Panc1 (cell line): ENCODE measurements around the gene STPG4.

ENCODE experiments used
- POLR2AphosphoS5 ChIP-seq: IDR thresholded peaks from 2 replicates; pipeline ENCODE4 v1.6.1; 2012; ENCODE audit warnings: mild to moderate bottlenecking, low read depth, low read length, moderate library complexity
- TF ChIP-seq, protein P1 (sequence below): fragments of 450-650 bp; IDR thresholded peaks from 2 replicates; pipeline ENCODE4 v1.5.1; 2017; ENCODE audit warnings: mild to moderate bottlenecking
- TF ChIP-seq, protein P2 (sequence below), 2 experiments: IDR thresholded peaks; 2 replicates each; pipeline ENCODE4 v1.6.1; 2011 to 2012; ENCODE audit warnings: low read depth in 2 of 2, control low read depth in 1 of 2, low read length in 1 of 2, mild to moderate bottlenecking in 1 of 2, moderate library complexity in 1 of 2; ENCODE audit not compliant: insufficient read depth in 1 of 2

DNA sequence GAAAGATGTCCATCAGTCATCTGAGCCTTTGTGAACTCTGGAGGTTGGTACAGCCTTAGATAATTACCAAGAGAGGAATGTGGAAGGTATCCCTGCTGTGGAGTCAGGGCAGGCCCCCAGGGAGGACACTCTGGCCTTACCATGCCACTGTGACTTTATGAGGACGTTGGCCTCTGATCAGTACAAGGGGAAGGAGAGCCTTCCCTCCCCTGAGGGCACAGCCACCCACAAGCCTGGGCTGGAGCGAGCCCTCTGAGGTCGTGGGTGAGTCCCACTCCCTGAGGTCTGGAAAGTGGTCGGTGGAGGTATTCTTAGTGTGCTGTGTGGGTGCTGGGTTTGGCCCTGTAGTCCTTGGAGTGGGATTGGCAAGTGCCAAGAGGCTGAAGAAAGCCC, 91.6 kb downstream of the STPG4 start:
- TF ChIP-seq, protein P1, sequence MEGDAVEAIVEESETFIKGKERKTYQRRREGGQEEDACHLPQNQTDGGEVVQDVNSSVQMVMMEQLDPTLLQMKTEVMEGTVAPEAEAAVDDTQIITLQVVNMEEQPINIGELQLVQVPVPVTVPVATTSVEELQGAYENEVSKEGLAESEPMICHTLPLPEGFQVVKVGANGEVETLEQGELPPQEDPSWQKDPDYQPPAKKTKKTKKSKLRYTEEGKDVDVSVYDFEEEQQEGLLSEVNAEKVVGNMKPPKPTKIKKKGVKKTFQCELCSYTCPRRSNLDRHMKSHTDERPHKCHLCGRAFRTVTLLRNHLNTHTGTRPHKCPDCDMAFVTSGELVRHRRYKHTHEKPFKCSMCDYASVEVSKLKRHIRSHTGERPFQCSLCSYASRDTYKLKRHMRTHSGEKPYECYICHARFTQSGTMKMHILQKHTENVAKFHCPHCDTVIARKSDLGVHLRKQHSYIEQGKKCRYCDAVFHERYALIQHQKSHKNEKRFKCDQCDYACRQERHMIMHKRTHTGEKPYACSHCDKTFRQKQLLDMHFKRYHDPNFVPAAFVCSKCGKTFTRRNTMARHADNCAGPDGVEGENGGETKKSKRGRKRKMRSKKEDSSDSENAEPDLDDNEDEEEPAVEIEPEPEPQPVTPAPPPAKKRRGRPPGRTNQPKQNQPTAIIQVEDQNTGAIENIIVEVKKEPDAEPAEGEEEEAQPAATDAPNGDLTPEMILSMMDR = no peak
- no peak for TF ChIP-seq POLR2AphosphoS5
- TF ChIP-seq, protein P2, sequence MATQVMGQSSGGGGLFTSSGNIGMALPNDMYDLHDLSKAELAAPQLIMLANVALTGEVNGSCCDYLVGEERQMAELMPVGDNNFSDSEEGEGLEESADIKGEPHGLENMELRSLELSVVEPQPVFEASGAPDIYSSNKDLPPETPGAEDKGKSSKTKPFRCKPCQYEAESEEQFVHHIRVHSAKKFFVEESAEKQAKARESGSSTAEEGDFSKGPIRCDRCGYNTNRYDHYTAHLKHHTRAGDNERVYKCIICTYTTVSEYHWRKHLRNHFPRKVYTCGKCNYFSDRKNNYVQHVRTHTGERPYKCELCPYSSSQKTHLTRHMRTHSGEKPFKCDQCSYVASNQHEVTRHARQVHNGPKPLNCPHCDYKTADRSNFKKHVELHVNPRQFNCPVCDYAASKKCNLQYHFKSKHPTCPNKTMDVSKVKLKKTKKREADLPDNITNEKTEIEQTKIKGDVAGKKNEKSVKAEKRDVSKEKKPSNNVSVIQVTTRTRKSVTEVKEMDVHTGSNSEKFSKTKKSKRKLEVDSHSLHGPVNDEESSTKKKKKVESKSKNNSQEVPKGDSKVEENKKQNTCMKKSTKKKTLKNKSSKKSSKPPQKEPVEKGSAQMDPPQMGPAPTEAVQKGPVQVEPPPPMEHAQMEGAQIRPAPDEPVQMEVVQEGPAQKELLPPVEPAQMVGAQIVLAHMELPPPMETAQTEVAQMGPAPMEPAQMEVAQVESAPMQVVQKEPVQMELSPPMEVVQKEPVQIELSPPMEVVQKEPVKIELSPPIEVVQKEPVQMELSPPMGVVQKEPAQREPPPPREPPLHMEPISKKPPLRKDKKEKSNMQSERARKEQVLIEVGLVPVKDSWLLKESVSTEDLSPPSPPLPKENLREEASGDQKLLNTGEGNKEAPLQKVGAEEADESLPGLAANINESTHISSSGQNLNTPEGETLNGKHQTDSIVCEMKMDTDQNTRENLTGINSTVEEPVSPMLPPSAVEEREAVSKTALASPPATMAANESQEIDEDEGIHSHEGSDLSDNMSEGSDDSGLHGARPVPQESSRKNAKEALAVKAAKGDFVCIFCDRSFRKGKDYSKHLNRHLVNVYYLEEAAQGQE (IDR thresholded peaks at IDR 0.05; ENCODE audit: insufficient read depth in 1 of 2, low read depth in 2 of 2, low read length in 1 of 2) = no peak
